ENCODE data around the gene ABI3BP.

Gene ABI3BP

DNA sequence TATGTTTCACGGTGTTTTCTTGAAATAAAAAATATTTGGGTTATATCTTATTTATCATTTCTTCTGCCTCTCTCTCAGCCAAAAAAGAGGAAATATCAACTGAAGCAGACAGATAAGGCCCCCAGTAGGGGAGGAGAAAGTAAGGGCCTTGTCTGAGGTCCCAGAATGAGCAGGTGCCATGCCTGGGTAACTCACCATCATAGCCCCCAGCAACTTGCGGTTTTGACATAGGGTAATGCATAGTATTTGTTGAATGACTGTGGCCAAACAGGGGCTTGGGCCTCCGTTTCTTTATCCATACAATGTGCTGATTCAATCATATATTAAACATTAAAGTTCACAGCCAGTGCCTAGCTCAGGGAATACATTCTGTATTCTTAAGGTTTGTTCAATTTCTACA, 119.6 kb downstream of the ABI3BP start:
- H3K4me3 ChIP-seq (ENCODE audit: low read depth, low read length), result no peak overlapping the region
- TF ChIP-seq, protein P1, sequence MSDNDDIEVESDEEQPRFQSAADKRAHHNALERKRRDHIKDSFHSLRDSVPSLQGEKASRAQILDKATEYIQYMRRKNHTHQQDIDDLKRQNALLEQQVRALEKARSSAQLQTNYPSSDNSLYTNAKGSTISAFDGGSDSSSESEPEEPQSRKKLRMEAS (IDR thresholded peaks at IDR 0.05; ENCODE audit: low read depth, low read length), result no peak
- TF ChIP-seq POLR2A (IDR thresholded peaks at IDR 0.05; ENCODE audit: extremely low read depth, insufficient read length) (no peak), MYC (IDR thresholded peaks at IDR 0.05; ENCODE audit: low read depth, low read length) (no peak)
- TF ChIP-seq, protein P2, sequence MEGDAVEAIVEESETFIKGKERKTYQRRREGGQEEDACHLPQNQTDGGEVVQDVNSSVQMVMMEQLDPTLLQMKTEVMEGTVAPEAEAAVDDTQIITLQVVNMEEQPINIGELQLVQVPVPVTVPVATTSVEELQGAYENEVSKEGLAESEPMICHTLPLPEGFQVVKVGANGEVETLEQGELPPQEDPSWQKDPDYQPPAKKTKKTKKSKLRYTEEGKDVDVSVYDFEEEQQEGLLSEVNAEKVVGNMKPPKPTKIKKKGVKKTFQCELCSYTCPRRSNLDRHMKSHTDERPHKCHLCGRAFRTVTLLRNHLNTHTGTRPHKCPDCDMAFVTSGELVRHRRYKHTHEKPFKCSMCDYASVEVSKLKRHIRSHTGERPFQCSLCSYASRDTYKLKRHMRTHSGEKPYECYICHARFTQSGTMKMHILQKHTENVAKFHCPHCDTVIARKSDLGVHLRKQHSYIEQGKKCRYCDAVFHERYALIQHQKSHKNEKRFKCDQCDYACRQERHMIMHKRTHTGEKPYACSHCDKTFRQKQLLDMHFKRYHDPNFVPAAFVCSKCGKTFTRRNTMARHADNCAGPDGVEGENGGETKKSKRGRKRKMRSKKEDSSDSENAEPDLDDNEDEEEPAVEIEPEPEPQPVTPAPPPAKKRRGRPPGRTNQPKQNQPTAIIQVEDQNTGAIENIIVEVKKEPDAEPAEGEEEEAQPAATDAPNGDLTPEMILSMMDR (IDR thresholded peaks at IDR 0.05; ENCODE audit: low read depth, low read length), result no peak
- DNase-seq (ENCODE audit: low read depth), result no peak

DNA sequence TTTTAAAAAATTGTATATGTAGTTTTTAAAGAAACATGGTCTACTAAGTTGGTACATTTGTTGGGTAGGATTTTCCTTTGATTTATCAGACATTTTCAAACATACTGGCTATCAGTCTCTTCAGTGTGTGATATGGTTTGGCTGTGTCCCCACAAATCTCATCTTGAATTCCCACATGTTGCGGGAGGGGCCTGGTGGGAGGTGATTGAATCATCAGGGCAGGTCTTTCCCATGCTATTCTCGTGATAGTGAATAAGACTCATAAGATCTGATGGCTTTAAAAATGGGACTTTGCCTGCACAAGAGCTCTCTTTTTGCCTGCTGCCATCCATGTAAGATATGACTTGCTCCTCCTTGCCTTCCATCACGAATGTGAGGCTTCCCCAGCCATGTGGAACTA, 121.9 kb downstream of the ABI3BP start:
- TF ChIP-seq POLR2A (IDR thresholded peaks at IDR 0.05; ENCODE audit: extremely low read depth, insufficient read length) (no peak), MYC (IDR thresholded peaks at IDR 0.05; ENCODE audit: low read depth, low read length) (no peak)
- TF ChIP-seq, protein P2 (IDR thresholded peaks at IDR 0.05; ENCODE audit: low read depth, low read length), result no peak
- TF ChIP-seq, protein P1 (IDR thresholded peaks at IDR 0.05; ENCODE audit: low read depth, low read length), result no peak
- DNase-seq (ENCODE audit: low read depth), result no peak
- H3K4me3 ChIP-seq (ENCODE audit: low read depth, low read length), result no peak overlapping the region

DNA sequence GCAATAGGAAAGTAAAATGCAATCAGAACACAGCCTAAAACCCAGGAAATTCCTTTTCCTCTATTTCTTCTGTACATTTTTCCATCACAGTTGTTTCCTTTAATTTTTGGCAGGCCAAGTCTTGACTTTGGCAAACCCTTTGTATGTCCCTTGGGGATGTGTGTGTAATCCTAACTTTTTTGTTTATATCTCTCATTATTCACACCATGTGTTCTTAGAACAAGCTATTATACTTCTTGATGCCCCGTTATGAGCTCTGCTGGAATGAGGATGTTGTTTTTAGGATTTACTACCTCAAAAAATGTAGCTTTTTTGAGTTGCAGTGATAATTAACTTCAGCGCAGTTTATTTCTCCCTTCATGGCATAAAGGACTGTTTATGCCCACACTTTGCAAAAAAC, 123.4 kb downstream of the ABI3BP start:
- H3K4me3 ChIP-seq (ENCODE audit: low read depth, low read length), result no peak overlapping the region
- TF ChIP-seq POLR2A (IDR thresholded peaks at IDR 0.05; ENCODE audit: extremely low read depth, insufficient read length), result no peak
- TF ChIP-seq, protein P1 (IDR thresholded peaks at IDR 0.05; ENCODE audit: low read depth, low read length), result no peak
- TF ChIP-seq, protein P2 (IDR thresholded peaks at IDR 0.05; ENCODE audit: low read depth, low read length), result no peak
- no peak for TF ChIP-seq MYC (IDR thresholded peaks at IDR 0.05; ENCODE audit: low read depth, low read length)
- no peak for DNase-seq (ENCODE audit: low read depth)

DNA sequence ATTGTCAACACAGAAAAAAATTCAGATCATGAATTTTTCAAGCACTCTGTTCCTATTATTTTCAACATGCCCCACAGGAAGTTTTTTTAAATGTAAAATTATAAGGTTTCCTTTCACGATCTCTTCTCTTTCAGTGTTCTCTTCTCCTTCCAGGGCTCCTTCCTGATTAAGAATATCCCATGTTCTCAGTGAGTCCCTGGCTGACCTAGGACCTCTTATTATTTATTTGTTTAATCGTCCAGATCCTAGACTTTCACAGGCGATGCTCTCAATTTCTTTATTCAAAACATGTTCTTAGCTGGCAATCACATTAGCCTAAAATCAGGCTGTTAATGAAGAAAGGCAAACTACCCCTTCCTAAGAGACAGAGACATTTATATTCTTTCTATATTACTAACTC, 124.3 kb downstream of the ABI3BP start:
- TF ChIP-seq POLR2A (IDR thresholded peaks at IDR 0.05; ENCODE audit: extremely low read depth, insufficient read length) (no peak), MYC (IDR thresholded peaks at IDR 0.05; ENCODE audit: low read depth, low read length) (no peak)
- TF ChIP-seq, protein P1 (IDR thresholded peaks at IDR 0.05; ENCODE audit: low read depth, low read length), result no peak
- TF ChIP-seq, protein P2 (IDR thresholded peaks at IDR 0.05; ENCODE audit: low read depth, low read length), result no peak
- no peak for DNase-seq (ENCODE audit: low read depth)
- no peak overlapping the region for H3K4me3 ChIP-seq (ENCODE audit: low read depth, low read length)

DNA sequence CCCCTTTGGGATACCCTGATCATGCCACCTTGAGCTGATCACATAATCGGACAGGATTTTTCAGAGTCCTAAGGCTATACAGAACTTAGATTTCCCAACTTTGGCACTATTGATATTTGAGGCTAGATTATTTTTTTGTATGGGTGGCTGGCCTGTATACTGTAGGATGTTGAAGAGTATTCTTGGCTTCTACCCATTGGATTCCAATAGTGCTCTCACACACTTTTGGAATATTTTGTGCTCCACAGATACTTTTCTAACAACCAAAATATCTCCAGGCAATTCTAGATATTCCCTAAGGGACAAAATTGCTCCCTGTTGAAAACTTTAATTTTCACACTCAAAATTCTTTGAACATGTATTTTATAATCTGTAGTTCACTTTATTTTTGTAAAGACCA, 125.1 kb downstream of the ABI3BP start:
- no peak overlapping the region for H3K4me3 ChIP-seq (ENCODE audit: low read depth, low read length)
- TF ChIP-seq, protein P1 (IDR thresholded peaks at IDR 0.05; ENCODE audit: low read depth, low read length), result no peak
- no peak for TF ChIP-seq MYC (IDR thresholded peaks at IDR 0.05; ENCODE audit: low read depth, low read length)
- no peak for TF ChIP-seq POLR2A (IDR thresholded peaks at IDR 0.05; ENCODE audit: extremely low read depth, insufficient read length)
- TF ChIP-seq, protein P2 (IDR thresholded peaks at IDR 0.05; ENCODE audit: low read depth, low read length), result no peak
- DNase-seq (ENCODE audit: low read depth), result no peak

DNA sequence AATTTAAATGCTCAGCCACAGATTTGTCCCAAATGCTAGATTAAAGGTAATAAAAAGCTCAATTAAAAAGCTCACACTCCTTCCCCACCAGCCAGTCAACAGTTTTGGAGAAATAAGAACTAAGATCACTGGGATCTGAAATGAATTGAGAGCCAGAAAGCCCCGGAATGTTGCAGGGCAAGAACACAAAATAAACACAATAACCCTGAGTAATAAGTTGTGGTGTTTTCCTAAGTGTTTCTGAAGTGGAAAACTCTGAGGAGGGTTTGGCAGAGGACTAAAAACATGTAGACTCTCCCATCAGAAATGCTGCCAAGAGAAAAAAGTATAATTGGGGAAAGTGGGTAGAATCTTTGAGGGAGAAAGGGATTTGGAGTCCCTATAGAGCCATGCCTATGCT, 127.8 kb downstream of the ABI3BP start:
- DNase-seq (ENCODE audit: low read depth), result no peak
- H3K4me3 ChIP-seq (ENCODE audit: low read depth, low read length), result no peak overlapping the region
- TF ChIP-seq, protein P2 (IDR thresholded peaks at IDR 0.05; ENCODE audit: low read depth, low read length), result no peak
- TF ChIP-seq POLR2A (IDR thresholded peaks at IDR 0.05; ENCODE audit: extremely low read depth, insufficient read length), result no peak
- TF ChIP-seq, protein P1 (IDR thresholded peaks at IDR 0.05; ENCODE audit: low read depth, low read length), result no peak
- no peak for TF ChIP-seq MYC (IDR thresholded peaks at IDR 0.05; ENCODE audit: low read depth, low read length)

Measured in NB4 (cell line).